IPS-NIHi11 (cell line): ENCODE measurements around the gene CBLIF.
A peak's percentile ranks its signal among the peaks of the same experiment; 100 is the strongest.
"Not testable (repeated sequence)": the region's sequence is repeated elsewhere in the genome, so short reads cannot be mapped to it uniquely, and the experiment has no call there.

Source experiments
- DNase-seq: peaks from one replicate; pipeline ENCODE4 v3.0.0; 2012; ENCODE audit warnings: mixed read lengths, low spot score

Gene CBLIF

DNA sequence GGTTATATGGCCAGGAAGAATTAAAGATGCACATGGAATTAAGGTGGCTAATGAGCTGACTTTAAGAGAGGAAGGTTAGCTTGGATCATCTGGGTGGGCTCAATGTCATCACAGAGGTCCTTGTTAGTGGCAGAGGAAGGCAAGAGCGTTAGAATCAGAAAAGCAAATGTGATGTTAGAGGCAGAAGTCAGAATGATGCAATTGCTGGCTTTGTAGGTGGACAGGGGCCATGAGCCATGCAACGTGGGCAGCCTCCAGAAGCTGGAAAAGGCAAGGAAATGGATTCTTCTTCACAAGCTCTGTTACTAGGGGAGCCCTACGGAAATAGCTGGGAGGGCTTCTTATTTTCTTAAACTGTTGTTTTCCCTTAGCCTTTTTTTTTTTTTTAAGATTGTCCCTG is 2.3 kb upstream of the CBLIF start:
- no peak for DNase-seq

DNA sequence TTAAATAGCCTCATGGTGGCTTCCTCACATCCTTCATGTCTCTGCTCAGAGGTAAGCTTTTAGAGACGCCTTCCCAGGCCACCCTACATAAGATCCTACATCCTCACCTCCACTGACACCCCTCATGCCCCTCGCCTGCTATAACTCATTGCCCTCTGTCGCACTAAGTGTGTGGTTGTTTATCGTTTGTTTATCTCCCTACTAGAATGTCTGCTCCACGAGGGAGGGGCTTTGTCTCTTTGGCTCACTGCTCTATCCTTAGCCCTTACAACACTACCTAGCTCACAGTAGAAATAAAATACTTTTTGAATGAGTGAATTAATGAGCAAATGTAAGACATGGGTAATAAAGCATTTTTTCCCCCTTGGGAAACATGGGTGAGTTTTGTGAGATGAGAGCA is 1.3 kb upstream of the CBLIF start:
- DNase-seq: no peak

DNA sequence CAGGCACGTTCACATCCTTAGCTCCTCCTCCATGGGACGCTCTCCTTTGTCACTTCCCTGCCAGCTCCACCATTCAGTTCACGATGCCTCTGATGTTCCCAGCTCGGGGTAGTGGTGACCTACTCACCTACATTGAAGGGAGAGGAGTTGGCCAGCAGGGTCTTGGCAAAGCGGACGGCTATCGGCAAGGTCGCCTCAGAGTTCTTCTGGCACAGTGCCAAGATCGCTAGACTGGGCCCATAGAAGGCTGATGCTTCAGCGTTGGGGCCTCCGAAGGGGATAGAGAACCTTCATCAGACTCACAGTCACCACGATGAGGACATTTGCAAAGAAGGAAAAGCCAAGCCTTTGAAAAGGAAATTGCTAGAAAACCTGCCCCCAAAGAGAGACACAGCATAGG is 3.0 kb downstream of the CBLIF start:
- no peak for DNase-seq

DNA sequence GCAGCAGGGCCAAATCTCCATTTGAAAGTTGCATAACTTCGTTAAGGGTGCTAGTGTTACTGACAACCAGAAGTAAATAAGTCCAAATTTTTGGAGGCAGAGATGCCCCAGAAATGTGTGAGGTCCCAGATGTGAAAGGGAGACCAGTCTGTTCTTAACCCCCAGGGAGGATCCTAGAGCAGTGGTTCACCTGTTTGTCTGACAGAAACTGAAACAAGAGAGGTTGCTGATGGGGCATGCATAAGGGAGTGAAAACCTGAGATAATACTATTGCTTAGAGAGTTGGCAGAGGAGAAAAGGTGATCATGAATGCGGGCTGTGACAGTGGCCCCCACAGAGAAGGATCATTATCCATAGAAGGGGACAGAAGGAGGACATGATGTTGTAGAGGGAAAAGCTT is 3.8 kb downstream of the CBLIF start:
- DNase-seq: no peak

DNA sequence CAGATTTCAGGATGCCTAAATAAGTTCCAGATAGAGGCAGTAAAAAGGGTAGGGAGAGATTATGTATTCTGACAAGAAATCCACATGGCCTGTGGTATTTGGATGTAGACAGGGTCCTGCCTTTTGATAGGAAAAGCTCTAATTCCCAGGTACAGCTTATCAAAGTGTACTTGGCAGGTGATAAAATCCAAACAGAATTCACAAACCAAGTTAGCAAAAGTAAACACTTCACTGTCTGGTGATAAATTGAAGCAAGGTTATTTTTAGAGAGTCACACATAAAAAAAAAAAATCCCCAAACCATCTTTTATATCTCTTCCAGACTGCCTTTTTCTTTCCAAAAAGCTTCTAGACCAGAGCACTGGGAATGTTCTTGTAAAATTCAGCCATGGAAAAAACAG is 5.7 kb downstream of the CBLIF start:
- no peak for DNase-seq

DNA sequence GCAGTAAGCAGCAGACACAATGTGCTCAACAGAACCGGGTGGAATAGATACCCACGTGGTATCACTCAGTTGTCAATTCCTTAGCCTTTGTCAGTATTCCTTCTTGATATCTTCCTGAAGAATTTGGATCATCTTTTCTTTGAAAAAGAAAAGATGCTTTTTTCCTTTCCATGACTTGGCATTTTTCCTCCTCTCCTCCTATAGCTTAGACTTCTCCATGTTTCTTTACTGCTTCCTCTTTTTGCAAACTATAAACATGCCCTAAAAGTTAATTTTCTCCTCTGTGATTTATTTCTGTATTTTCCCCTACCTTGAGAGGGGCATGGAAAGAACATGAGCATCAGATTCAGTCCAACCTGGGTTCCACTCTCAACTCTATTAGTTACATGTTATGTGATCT is 11.7 kb downstream of the CBLIF start:
- DNase-seq: no peak

DNA sequence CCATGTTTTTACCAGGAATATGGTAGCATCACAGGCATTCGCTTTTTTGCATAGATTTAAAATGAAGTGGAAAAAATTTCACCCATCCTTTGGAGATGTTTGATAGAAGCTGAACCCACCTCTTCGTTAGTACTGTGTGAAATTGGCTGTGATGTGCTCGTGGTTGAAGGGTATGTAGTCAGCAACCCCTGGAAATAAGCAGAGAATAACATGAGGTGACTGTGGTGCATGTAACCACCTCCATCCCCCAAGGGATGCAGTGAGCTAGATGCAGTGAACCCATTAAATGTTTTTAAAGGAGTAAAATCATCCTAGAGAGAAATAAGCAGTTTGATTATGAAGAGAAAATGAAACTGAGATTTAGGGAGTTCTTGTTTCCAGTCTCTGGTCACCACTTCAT is 15.9 kb downstream of the CBLIF start:
- no peak for DNase-seq

DNA sequence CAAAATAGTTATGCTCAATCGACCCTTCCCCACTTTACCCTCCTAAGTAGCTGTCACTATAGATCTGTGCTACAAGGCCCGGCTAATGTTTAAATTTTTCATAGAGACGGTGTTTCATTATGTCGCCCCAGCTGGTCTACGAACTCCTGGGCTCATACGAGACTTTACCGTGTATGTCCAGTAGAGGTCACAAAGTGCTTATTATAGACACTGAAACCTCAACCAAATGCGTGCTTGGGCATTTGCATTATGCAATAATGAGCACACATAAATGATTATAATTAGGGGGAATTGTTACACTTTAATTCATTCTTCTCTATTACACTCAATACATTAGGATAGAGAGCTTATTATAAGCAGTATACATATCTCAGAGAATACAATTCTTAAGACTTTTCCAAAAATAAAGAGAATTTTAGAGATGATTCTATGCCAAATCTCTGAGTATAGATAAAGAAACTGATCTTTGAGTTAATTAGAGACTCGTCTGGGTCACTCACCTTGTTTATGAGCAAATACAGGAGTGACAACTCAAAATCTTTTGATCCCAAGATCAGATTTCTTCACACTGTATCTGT is 22.2 kb downstream of the CBLIF start:
- DNase-seq: peak; percentile 32

DNA sequence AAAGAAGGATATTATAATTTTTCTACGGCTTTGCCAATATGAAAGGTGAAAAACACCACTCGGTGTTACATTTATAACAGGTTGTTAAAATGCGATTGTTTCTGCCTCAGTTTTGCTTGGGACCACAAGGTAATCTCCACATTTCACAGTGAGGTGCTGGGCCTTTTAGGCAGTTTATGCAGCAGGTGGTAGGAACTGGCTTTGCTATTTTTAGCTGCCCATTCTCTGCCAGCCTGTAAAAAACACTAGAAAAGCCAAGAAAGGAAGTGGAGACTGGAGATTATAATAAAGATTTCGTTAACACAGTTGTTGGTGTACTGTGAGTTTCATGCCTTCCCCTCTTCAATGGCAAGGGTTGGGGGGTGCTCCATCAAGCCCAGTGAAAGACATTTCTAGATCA is 26.7 kb downstream of the CBLIF start:
- DNase-seq: no peak

DNA sequence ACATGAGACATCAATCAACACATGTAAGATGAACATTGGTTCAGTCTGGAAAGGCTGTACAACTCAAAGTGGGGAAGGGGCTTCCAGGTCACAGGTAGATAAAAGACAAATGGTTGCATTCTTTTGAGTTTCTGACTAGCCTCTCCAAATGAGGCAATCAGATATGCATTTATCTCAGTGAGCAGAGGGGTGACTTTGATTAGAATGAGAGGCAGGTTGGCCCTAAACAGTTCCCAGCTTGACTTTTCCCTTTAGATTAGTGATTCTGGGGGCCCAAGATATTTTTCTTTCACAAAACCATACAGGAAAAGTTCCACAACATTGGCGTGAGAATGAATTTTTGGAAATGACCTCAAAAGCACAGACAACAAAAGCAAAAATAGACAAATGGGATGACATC is 28.9 kb downstream of the CBLIF start:
- not testable (repeated sequence) for DNase-seq

DNA sequence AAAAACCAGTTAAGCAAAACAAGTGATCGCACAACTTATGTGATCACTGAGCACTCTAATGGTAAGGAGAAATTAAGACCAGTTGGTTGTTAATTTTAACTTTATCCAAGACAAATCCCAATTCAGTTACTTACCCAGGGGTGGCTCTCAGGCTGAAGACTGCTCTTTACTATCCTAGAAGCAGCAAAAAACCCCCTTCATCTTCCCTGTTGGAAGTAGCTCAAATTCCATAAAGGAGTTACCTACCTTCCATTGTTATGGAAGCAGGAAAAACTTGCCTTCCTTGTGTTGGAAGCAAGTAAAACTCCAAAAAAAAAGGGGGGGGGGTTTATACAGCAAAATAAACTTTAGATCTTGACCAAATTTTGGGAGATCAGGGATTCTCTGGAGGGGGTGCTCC is 29.5 kb downstream of the CBLIF start:
- no peak for DNase-seq

DNA sequence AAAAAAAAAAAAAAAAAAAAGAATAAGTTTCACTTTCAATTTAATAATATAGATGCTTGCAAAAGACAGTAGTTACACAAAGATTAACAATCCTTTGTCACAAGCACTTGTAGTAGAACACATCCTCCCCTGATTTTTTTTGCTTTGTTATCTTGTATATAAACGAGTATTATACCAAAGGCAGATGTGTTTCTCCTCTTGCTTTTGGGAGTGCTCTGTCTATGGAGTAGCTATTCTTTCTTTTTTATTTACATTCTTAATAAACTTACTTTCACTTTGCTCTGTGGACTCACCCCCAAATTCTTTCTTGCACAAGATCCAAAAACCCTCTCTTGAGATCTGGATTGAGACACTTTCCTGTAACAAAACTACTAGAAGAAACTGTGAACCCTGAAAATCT is 31.3 kb downstream of the CBLIF start:
- no peak for DNase-seq

DNA sequence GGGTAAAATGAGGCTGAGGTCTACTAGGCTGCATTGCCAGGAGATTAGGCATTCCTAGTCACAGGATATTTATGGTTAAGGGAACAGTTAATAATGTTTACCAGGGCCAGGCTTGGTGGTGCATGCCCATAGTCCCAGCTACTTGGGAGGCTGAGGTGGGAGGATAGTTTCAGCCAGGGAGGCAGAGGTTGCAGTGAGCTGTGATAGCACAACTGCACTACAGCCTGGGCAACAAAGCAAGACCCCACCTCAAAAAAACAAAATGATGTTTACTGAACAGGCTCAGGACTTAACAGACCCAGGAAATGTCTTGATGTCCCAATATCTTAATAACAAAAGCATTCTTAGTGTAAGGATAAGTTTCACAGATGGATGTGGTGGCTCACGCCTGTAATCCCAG is 31.9 kb downstream of the CBLIF start:
- DNase-seq: no peak

DNA sequence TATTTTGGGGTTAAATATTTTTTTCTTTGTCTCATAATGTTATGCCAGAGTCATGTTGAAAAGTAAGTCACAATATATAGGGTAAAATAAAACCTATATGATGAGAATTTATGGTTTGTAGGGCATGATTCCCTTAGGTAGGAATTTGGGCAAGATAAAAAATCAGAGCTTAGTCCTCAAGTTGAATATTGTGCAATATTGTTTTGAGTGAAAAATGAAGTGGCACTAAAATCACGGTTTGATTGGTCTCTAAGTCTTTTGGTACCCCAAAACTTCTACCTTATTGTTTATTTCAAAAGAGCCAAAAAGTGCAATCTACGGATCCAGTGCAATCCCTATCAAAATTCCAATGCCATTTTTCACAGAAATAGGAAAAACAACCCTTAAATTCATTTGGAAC is 33.1 kb downstream of the CBLIF start:
- no peak for DNase-seq

DNA sequence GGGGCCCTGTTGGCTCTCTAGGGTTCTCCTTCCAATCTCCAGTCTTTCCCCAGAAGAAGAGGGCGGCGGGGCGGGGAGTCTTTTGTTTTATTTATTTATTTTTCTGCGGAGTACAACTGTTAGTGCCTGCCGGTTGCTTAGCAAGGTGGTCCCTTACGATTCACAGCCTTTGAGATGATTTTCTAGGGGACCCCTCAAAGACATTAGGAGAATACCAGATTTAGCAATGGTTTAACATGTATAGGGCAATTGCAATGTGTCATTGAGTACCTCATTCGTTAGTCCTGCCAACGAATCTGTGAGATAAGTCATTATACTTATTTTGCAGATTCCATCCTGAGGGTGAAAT is 34.4 kb downstream of the CBLIF start:
- DNase-seq: no peak

DNA sequence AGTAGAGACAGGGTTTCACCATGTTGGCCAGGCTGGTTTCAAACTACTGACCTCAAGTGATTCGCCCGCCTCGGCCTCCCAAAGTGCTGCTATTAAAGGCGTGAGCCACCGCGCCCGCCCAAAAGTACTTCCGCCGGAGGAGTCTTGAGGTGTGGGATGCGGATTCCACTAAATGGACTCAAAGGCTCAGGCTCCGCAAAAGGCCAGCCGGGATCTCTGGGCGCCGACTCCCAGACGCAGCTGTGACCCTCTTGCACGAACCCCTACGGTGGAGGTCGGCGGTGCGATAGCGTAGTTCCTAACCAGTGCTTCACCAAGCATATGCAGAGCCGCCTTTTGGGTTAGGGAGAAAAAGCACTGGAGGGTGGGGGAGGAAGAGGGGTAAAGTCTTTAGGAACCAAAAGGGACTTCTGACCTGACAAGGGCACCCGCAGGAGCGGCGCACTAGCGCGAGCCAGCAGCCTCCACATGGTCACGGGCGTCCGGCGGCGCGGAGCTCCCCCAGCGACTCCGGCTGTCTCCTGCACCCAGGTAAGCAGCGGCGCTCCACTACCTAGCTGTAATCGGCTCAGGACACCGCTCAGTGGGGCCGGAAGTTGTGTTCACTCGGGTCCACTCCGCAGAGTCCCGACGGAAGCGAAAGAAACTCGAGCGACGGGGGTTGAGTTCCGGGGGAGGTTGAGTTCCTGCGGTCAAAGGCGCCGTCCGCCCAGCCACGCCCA is 34.9 kb downstream of the CBLIF start, which contains the start of gene MRPL16:
Gene MRPL16, minus strand, starts transcription at position 590 of the 722 bp plus-strand sequence. Its CDS starts 120 bp downstream, at position 470.
- DNase-seq: peak; percentile 90

DNA sequence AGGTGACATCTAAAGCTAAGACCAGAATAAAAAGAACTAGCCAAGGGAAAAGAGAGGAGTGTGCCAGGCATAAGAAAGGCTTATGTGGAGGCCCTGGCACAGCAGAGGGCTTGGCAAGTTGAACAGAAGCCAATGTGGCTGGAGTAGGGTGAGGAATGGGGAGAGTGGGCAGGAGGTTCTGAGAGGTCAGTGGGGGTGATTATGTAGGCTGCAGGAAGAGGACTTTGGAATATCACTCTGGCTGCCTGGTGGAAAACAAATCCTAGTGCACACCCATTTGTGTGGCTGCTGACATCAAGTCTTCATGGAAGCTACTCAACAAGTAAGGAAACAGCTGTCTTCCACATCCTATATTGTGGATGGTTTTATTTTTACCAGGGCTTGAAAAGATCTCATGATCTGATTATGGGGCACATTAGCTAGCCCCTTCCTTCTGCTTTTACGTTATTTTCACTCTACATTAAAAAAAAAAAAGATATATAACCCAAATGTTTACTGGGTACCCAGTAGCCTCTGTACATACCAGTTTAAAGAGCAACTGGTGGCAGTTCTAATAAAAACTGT is 38.2 kb downstream of the CBLIF start:
- DNase-seq: no peak

DNA sequence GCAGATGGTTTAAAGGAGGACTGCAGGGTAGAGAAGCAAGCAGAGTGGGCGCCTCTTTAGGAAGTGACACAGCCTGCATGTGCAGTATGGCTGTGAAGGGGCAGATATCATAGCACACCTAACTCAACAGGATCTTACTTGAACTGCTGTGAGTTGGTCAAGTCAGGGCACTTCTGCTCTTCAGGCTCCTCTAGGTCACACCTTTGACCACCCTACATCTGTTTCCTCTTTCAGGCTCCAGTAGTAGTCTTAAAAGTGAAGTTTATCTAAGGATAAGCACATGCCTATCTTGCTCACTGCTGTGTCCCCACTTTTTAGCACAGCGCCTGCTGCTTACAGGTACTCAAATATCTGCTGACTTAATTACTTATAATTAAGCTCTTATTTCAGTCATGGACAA is 41.2 kb downstream of the CBLIF start:
- DNase-seq: no peak

DNA sequence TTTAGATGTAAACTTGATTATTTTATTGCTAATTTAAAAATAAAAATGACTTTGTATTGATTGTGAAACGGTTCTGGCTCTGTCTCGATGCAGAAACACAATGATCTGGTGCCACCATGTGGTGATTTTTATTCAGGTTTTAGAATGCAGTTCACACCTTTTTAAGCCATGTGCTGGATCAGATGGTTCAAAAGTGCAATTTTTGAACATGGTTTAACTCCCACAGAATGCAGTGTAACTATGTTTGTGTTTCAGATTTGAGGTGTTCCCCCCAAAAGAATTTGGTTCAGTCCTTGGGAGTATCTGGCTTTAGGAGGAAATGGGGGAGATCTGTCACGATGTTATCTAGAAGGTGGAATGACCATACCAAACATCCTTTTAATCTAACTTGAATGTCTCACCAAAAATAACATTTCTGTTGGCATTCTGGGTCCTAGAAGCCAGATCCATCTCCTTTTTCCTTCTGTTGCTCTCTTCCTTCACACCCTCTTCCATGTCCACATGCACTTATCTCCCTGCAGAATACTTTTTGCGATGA is 42.6 kb downstream of the CBLIF start:
- DNase-seq: no peak

DNA sequence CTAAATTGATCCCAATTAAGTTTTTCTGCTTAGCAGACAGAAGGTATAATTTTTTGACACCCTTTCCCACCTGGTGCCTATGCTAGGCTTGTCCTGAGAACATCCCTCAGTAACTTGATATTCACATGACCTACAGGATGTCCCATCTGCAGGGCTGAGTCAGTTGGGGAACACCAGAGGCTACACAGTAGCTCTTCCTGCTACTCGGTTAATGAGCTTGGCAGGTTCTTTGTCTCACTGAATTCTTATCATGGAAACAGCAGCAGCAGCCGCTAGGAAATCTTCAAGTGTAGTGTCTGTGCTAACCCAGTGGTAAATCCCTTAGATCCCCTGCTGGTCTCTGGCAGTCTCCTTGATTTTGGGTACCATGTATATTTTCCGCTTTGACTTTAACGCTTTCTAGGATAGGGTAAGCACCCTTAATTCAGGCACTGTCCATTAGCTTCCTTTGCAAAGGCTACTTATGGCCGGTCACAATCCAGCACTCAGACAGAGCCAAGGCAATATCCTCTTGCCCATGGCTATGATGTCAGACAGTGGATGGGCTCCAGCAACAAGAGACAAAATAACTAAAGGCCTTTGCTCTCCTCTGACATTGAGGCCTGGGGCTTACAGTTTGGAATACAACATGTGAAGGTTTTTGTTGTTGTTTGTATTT is 43.2 kb downstream of the CBLIF start:
- DNase-seq: no peak

DNA sequence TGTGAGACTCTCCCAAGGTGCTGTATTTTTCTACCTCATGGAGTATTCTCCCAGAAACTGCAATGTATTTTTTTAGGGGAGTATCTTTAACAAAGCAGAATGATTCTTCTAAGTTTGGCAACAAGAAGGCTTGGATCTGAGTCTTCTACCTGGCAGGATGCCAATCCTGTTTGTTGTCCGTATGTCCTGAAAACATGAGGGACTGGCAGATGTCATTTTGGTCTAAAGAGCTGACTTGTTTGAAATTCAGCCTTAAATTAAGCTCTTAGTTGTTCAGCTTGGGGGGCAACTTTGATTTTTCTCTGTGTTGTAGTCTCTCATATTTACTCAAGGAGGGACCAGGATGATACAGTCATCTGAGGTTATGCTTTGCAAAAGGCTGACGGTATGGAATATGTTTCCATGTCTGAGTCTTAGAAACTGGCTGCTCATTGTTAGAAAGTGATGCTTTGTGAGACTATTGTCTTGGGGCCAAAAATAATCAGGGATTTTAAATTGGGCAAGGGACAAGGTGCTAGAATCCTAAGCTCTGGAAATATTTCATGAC is 44.1 kb downstream of the CBLIF start:
- DNase-seq: no peak

DNA sequence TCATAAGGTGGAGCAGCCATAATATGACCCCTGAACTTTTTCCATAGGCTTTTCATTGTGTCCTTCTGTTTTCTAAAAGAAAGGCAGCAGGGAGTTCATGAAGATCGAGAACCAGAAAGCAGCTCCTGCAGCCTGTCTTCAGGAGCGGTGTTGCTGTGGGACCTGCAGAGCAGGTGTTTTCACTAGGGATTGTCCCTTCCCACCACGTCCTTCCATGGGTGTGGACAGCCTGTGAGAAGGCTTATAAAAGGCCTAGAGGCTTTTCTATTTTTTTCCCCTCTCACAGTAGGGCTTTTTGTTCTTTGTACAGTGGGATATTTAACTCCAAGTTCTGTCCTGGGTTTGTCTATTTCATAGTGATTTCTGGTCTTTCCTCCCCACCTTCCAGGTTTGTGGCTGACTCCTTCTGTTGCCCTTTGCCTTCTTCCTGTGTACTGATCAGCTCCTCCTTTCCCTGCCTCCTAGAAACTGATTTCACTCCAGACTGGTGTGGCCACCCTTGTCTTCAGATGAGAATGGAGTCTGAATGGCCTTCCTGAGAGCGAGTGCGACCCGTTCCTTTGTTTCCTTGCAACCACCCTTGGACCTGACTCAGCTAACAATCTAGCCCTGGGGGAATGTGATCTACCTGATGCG is 44.8 kb downstream of the CBLIF start:
- no peak for DNase-seq
